Epithelial cell of proximal tubule (primary cell): ENCODE measurements around the gene LUZP2. TPM values are rescaled to one million over a fixed set of nuclear protein-coding genes. Genes with fewer than 3 reads are reported as not detected.

Source experiments
- DNase-seq: peaks from one replicate; pipeline ENCODE4 v3.0.0-alpha.2; 2011; ENCODE audit warnings: low read depth
- H3K4me3 ChIP-seq: 2 replicates; pipeline ENCODE4 v1.5.1; 2011; ENCODE audit warnings: low read depth, mild to moderate bottlenecking, low read length
- CTCF ChIP-seq: conservative IDR thresholded peaks from 2 replicates; pipeline ENCODE4 v1.5.1; 2012; ENCODE audit warnings: low read depth, mild to moderate bottlenecking, low read length
- total RNA-seq: library from RNA; depleted of rRNA; stranded (reverse); fragments of >200 nt; gene quantifications from 2 replicates; pipeline ENCODE4 v1.2.3, GENCODE V29; 2015

LUZP2 gene
- total RNA-seq, 1 donor from 2014 or later, result 0.75 TPM

- H3K4me3 ChIP-seq, result no peak overlapping the region
- TF ChIP-seq CTCF, result no peak
These were observed 164.5 kb downstream of the LUZP2 start for GRCh38 chr11:24661331-24661730.

GRCh38 chr11:24664399-24664798 lies 167.5 kb downstream of the LUZP2 start:
- H3K4me3 ChIP-seq, result no peak overlapping the region
- DNase-seq, result no peak
- no peak for TF ChIP-seq CTCF

More at GRCh38 chr11:24661331-24661730, 164.5 kb downstream of the LUZP2 start:
- DNase-seq, result no peak

GRCh38 chr11:24667353-24667968 lies 170.6 kb downstream of the LUZP2 start:
- H3K4me3 ChIP-seq, result no peak overlapping the region
- no peak for DNase-seq
- no peak for TF ChIP-seq CTCF

GRCh38 chr11:24678703-24679348 lies 182.0 kb downstream of the LUZP2 start:
- no peak for DNase-seq
- no peak for TF ChIP-seq CTCF
- no peak overlapping the region for H3K4me3 ChIP-seq

GRCh38 chr11:24679821-24680351 lies 183.0 kb downstream of the LUZP2 start:
- no peak overlapping the region for H3K4me3 ChIP-seq
- DNase-seq, result no peak
- TF ChIP-seq CTCF, result no peak

- DNase-seq, result no peak
- no peak for TF ChIP-seq CTCF
These were observed 186.7 kb downstream of the LUZP2 start for GRCh38 chr11:24683583-24683982.

More at GRCh38 chr11:24683583-24683982, 186.7 kb downstream of the LUZP2 start:
- no peak overlapping the region for H3K4me3 ChIP-seq
